Measurements from ENCODE around the gene SLC5A5. TPM values are rescaled to one million over a fixed set of nuclear protein-coding genes. Genes with fewer than 3 reads are reported as not detected.
A peak's percentile ranks its signal among the peaks of the same experiment; 100 is the strongest.

The SLC5A5 gene
- total RNA-seq, 1 experiment from 2014 or later = 1.8 TPM

DNA sequence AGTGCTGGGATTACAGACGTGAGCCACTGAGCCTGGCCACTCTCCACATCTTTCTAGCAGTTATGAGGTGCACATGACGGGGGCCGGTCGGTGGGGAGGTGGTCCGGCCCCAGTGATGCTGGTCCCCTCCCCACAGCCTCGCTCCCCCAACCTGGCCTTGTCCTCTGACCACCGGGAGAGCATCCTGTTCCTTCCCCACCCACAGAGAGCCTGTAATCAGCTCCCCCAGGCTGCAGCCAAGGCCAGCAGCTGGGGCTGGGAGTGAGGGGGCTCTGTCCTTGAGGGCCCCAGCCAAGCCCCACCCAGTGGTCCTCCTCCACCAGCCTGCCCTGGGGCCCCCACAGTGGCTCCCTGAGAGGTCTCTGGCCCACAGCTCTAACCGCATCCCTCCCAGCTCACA, 47.4 kb upstream of the SLC5A5 start:
- no peak overlapping the region for H2BK15ac ChIP-seq (ENCODE audit: low read depth, low read length)
- no peaks in the 10 kb centered on the region for H4K20me1 ChIP-seq (ENCODE audit: control insufficient read depth, insufficient read depth, insufficient read length)
- H3K23me2 ChIP-seq (ENCODE audit: insufficient read length, low read depth, low read length, poor library complexity, severe bottlenecking) = no peaks in the 10 kb centered on the region
- no peak overlapping the region for H2BK20ac ChIP-seq (ENCODE audit: low read depth, low read length, poor library complexity, severe bottlenecking)
- Mint-ChIP-seq H3K27ac (peak overlapping the region in 1 of 3 experiments; percentile 10; a peak in 1 of 7 replicates), H3K4me3 (no peak overlapping the region), H3K9me3 (no peaks in the 10 kb centered on the region), H3K27me3 (ENCODE audit: low read depth) (no peaks in the 10 kb centered on the region), H3K4me1 (peaks cover 0 to 10% of the 10 kb centered on the region in 2 experiments; a peak in 2 of 4 replicates), H3K36me3 (ENCODE audit: insufficient read depth in 1 of 3, low read depth in 3 of 3) (no peaks in the 10 kb centered on the region; a peak in 1 of 7 replicates)
- TF ChIP-seq, protein P1, sequence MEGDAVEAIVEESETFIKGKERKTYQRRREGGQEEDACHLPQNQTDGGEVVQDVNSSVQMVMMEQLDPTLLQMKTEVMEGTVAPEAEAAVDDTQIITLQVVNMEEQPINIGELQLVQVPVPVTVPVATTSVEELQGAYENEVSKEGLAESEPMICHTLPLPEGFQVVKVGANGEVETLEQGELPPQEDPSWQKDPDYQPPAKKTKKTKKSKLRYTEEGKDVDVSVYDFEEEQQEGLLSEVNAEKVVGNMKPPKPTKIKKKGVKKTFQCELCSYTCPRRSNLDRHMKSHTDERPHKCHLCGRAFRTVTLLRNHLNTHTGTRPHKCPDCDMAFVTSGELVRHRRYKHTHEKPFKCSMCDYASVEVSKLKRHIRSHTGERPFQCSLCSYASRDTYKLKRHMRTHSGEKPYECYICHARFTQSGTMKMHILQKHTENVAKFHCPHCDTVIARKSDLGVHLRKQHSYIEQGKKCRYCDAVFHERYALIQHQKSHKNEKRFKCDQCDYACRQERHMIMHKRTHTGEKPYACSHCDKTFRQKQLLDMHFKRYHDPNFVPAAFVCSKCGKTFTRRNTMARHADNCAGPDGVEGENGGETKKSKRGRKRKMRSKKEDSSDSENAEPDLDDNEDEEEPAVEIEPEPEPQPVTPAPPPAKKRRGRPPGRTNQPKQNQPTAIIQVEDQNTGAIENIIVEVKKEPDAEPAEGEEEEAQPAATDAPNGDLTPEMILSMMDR (conservative IDR thresholded peaks at IDR 0.05) = no peak
- no peak overlapping the region for H3K18ac ChIP-seq (ENCODE audit: insufficient read length, low read depth, low read length)
- no peak overlapping the region for H3K14ac ChIP-seq (ENCODE audit: insufficient read depth, low read length)
- H3K79me1 ChIP-seq (ENCODE audit: insufficient read depth, low read depth, low read length, poor library complexity, severe bottlenecking) = no peaks in the 10 kb centered on the region
- H3K23ac ChIP-seq (ENCODE audit: insufficient read length, low read depth, low read length) = no peak overlapping the region
- H2AK5ac ChIP-seq (ENCODE audit: insufficient read length, low read length) = no peak overlapping the region
- H2AFZ ChIP-seq (ENCODE audit: low read length) = no peak overlapping the region
- no peak overlapping the region for H3K4ac ChIP-seq (ENCODE audit: low read depth, low read length)
- no peak overlapping the region for H3T11ph ChIP-seq (ENCODE audit: low read length)
- H2BK120ac ChIP-seq (ENCODE audit: low read depth, low read length, poor library complexity, severe bottlenecking) = no peak overlapping the region
- no peak for DNase-seq
- no peak overlapping the region for H3K9ac ChIP-seq (ENCODE audit: extremely low read depth, insufficient read length, low read length)
- H4K8ac ChIP-seq (replicated peaks; ENCODE audit: insufficient read length, low read depth, low read length) = no peak overlapping the region
- H3K27me3 ChIP-seq (ENCODE audit: insufficient read depth, low read length) = no peaks in the 10 kb centered on the region
- H3K4me2 ChIP-seq (ENCODE audit: insufficient read depth, insufficient read length, low read length) = no peak overlapping the region
- no peak overlapping the region for H2BK12ac ChIP-seq (ENCODE audit: insufficient read length, low read depth, low read length)
- H3K4me1 ChIP-seq (ENCODE audit: insufficient read depth, low read length) = no peaks in the 10 kb centered on the region; the same call in 1 of the 2 replicates
- WGBS (ENCODE audit: extremely low coverage, insufficient read length, low lambda C conversion rate) = no CpG with 5 or more reads among the region's 8 CpGs
- H4K91ac ChIP-seq (ENCODE audit: insufficient read length, low read depth, low read length) = no peak overlapping the region
- no peak overlapping the region for H2BK5ac ChIP-seq (ENCODE audit: insufficient read length, low read length)
- H3K27ac ChIP-seq (ENCODE audit: insufficient read length, low read depth, low read length) = no peak overlapping the region
- H3K9me3 ChIP-seq (ENCODE audit: control insufficient read depth, low read depth, low read length) = no peaks in the 10 kb centered on the region
- H3K56ac ChIP-seq (ENCODE audit: insufficient read length, low read depth, low read length) = no peak overlapping the region
- no peak overlapping the region for H4K5ac ChIP-seq (ENCODE audit: insufficient read length, low read depth, low read length)
- H3K79me2 ChIP-seq (ENCODE audit: insufficient read depth, low read length) = no peaks in the 10 kb centered on the region

All from H9 (cell line).